Thyroid gland (tissue), 4 donors: ENCODE results near the gene INVS. TPM values are rescaled to one million over a fixed set of nuclear protein-coding genes. Genes with fewer than 3 reads are reported as not detected.

Experiments used
- DNase-seq, 2 donors: peaks; one replicate each; pipeline ENCODE4 v3.0.0-alpha.2; 2019
- H3K27ac ChIP-seq, 3 donors: fragments of 200-600 bp; sonication (generic); 1 replicate in 2 of 3; 2 replicates in 1 of 3; pipeline ENCODE4 v1.5.1; 2016 to 2019; ENCODE audit warnings: mild to moderate bottlenecking in 1 of 3, moderate library complexity in 1 of 3
- H3K27me3 ChIP-seq: fragments of 200-600 bp; sonication (generic); one replicate; pipeline ENCODE4 v1.5.1; 2019
- H3K36me3 ChIP-seq, 2 donors: fragments of 200-600 bp; sonication (generic); one replicate each; pipeline ENCODE4 v1.5.1; 2016 to 2019
- H3K4me1 ChIP-seq, 2 donors: fragments of 200-600 bp; sonication (generic); one replicate each; pipeline ENCODE4 v1.5.1; 2017 to 2019
- H3K4me3 ChIP-seq, 3 donors: fragments of 200-600 bp; sonication (generic); replicated peaks in 1 of 3; 1 replicate in 2 of 3; 2 replicates in 1 of 3; pipeline ENCODE4 v1.5.1; 2016; ENCODE audit warnings: mild to moderate bottlenecking in 1 of 3
- H3K9me3 ChIP-seq: fragments of 200-600 bp; sonication (generic); one replicate; pipeline ENCODE4 v1.5.1; 2017
- POLR2A ChIP-seq, 2 donors: fragments of 450-650 bp; IDR thresholded peaks; one replicate each; pipeline ENCODE4 v1.6.1; 2017; ENCODE audit warnings: antibody characterized with exemption in 2 of 2, mild to moderate bottlenecking in 2 of 2, moderate library complexity in 1 of 2
- WGBS, 2 donors: methylation state at CpG; one replicate each; pipeline ENCODE4 v1.1.5; 2017; 5-methylcytosine and 5-hydroxymethylcytosine counted together
- intact Hi-C: fragments of 100-400 bp; cut with DNase I; formaldehyde crosslinking; loops from one replicate; pipeline ENCODE4 v1.15.1; 2023
- total RNA-seq, 4 donors: library from RNA; depleted of rRNA; stranded (reverse); fragments of >200 nt; gene quantifications; one replicate each; pipeline ENCODE4 v1.2.3, GENCODE V29; 2016
- TF ChIP-seq, protein P1 (sequence below), 6 experiments: fragments of 200-600 bp in 3 of 6; fragments of 450-650 bp in 3 of 6; sonication (generic) in 3 of 6; IDR thresholded peaks; one replicate each; pipeline ENCODE4 v1.5.1; 2016 to 2019; ENCODE audit warnings: antibody characterized with exemption in 6 of 6, mild to moderate bottlenecking in 2 of 6, inconsistent platforms in 1 of 6, moderate library complexity in 1 of 6

Gene INVS
- total RNA-seq, 4 donors from 2014 or later, result 37.0 to 56.6 (median 45.6) TPM

DNA sequence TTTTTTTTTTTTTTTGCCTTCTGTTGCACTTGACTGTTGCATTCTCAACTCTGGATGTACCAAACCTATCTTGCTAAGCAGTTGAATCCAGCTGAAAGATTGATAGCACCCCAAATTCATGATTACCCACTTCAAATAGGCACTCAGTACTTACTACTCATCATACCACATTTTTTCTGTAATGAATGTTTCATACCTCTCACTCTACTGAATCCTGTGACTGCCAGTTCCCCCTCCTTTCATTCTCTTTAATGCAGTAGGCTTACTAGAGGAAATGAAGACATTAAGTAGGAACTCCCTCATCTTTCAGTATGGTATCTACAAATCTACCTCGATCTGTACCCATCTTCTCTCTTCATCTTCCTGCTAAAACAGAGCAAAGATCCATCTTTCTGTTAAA lies 6.8 kb downstream of the INVS start:
- Histone ChIP-seq H3K9me3 (no peaks in the 10 kb centered on the region), H3K36me3 (peaks cover 8 to 17% of the 10 kb centered on the region in 2 donors), H3K4me1 (peaks cover under 1 to 2% of the 10 kb centered on the region in 2 donors), H3K27ac (no peak overlapping the region), H3K27me3 (no peaks in the 10 kb centered on the region), H3K4me3 (no peak overlapping the region)
- intact Hi-C loops, result no loop called here
- no peak for TF ChIP-seq POLR2A (IDR thresholded peaks at IDR 0.05)
- TF ChIP-seq, protein P1, sequence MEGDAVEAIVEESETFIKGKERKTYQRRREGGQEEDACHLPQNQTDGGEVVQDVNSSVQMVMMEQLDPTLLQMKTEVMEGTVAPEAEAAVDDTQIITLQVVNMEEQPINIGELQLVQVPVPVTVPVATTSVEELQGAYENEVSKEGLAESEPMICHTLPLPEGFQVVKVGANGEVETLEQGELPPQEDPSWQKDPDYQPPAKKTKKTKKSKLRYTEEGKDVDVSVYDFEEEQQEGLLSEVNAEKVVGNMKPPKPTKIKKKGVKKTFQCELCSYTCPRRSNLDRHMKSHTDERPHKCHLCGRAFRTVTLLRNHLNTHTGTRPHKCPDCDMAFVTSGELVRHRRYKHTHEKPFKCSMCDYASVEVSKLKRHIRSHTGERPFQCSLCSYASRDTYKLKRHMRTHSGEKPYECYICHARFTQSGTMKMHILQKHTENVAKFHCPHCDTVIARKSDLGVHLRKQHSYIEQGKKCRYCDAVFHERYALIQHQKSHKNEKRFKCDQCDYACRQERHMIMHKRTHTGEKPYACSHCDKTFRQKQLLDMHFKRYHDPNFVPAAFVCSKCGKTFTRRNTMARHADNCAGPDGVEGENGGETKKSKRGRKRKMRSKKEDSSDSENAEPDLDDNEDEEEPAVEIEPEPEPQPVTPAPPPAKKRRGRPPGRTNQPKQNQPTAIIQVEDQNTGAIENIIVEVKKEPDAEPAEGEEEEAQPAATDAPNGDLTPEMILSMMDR (IDR thresholded peaks at IDR 0.05), result no peak
- DNase-seq, result no peak
- 0 to 2% methylated on average over 1 of the region's 1 CpG for WGBS, 2 donors

DNA sequence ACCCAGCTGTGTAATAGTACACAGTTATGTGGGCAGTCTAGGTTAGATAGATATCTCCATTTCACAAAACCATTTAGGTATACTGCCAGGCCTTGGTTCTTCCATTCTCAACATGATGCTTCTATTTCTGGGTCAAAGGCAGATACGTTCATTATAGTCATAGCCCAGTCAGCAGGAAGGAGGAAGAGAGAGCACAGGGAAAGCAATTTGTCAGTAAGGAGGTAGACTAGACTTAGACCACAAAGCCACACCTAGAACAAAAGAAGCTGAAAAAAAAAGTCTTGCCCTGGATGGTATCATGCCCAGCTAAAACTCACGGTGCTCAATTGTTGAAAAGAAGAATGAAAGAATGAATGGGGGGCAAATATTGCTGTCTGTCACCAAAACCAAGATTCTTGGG lies 7.6 kb downstream of the INVS start:
- no peak overlapping the region for H3K27ac ChIP-seq
- 92 to 95% methylated on average over 2 of the region's 2 CpGs for WGBS, 2 donors
- H3K4me1 ChIP-seq, result peaks cover 8% of the 10 kb centered on the region in 2 donors
- H3K4me3 ChIP-seq, result no peak overlapping the region
- no peaks in the 10 kb centered on the region for H3K27me3 ChIP-seq
- TF ChIP-seq, protein P1 (IDR thresholded peaks at IDR 0.05), result no peak
- no peak for TF ChIP-seq POLR2A (IDR thresholded peaks at IDR 0.05)
- no peak for DNase-seq
- intact Hi-C loops, result no loop called here
- no peaks in the 10 kb centered on the region for H3K9me3 ChIP-seq
- H3K36me3 ChIP-seq, result peaks cover 8 to 17% of the 10 kb centered on the region in 2 donors

DNA sequence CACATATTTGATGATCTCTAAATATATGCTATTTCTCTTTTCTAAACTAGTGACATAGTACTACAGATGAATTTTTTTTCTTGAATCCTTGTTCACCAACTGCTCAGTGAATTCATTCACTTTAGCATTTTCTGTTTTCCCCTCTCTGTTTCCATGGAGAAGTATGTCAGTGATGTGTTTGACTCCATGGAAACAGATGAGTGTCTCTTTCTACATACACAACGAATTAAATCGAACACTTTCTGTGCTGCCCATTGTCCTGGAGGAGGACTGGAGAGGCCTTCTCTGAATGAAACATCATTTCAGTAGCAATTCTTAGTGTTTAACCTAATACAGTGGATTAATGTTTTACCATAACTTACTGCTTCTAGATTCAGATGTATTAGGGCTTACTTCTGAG lies 9.5 kb downstream of the INVS start:
- Histone ChIP-seq H3K27me3 (no peaks in the 10 kb centered on the region), H3K4me1 (peaks cover 9 to 10% of the 10 kb centered on the region in 2 donors), H3K27ac (no peak overlapping the region), H3K4me3 (no peak overlapping the region), H3K36me3 (peaks cover 8 to 17% of the 10 kb centered on the region in 2 donors), H3K9me3 (no peaks in the 10 kb centered on the region)
- TF ChIP-seq, protein P1 (IDR thresholded peaks at IDR 0.05), result no peak
- TF ChIP-seq POLR2A (IDR thresholded peaks at IDR 0.05), result no peak
- intact Hi-C loops, result no loop called here
- DNase-seq, result no peak
- 50 to 74% methylated on average over 2 of the region's 2 CpGs for WGBS, 2 donors

DNA sequence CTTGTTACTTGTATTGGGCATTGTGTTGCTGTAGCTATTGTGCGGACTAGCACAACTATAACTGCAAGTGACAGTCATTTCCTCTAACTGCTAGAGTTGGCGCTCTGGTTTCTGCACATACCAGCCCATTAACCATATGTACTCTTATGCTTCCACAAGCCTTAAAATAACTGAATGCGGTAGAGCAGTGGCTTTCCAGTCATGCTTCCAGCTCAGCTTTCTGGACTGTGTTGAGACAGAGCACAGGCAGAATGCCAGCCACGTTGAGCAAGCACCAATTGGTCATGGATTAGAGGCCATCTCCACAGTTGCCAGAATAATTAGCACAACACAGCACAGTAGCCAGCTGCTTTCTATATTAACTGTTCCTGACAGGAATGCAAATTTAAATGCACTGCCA lies 12.2 kb downstream of the INVS start:
- Histone ChIP-seq H3K27me3 (no peaks in the 10 kb centered on the region), H3K4me3 (no peak overlapping the region), H3K4me1 (peaks cover 9 to 10% of the 10 kb centered on the region in 2 donors), H3K36me3 (peaks cover 5% of the 10 kb centered on the region in 2 donors), H3K27ac (peak overlapping the region in 1 of 3 donors; percentile 8), H3K9me3 (no peaks in the 10 kb centered on the region)
- peak; percentile 90 to 96 for DNase-seq
- 10 to 15% methylated on average over 4 of the region's 4 CpGs for WGBS, 2 donors
- intact Hi-C loops, result no loop called here
- no peak for TF ChIP-seq POLR2A (IDR thresholded peaks at IDR 0.05)
- TF ChIP-seq, protein P1 (IDR thresholded peaks at IDR 0.05), result no peak

DNA sequence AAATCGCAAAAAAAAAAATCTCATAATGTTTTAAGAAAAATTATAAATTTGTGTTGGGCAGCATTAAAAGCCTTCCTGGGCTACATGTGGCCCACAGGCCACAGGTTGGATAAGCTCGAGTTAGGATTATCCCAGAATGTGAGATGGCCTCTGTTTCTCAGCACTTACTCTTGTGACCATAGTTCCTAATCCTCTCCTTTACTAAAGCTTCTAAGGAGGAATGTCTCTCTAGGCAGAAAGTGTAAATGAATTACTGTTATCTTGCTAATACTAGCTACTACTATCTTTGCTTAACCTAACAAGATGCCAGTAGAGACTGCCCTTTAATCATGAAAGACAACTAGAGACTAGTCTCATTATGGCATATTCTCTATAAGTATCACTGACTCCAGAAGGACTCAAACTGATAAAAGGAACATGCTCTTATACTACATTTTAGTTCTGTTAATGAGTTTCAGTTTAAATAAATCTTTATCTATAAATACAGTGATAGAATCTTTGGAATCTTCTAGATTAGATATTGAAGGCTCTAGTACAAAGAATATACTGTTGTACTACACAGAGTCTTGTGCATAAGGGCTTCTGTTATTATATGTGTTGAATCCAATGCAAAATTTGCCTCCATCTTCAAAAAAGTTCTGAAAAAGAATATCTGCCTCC lies 13.8 kb downstream of the INVS start:
- TF ChIP-seq, protein P1 (IDR thresholded peaks at IDR 0.05), result no peak
- no peak for TF ChIP-seq POLR2A (IDR thresholded peaks at IDR 0.05)
- intact Hi-C loops, result no loop called here
- DNase-seq, result no peak
- H3K36me3 ChIP-seq, result no peaks in the 10 kb centered on the region
- no peak overlapping the region for H3K27ac ChIP-seq
- WGBS, 2 donors, result 93 to 96% methylated on average over 2 of the region's 2 CpGs
- H3K9me3 ChIP-seq, result no peaks in the 10 kb centered on the region
- peaks cover 9 to 10% of the 10 kb centered on the region in 2 donors for H3K4me1 ChIP-seq
- no peak overlapping the region for H3K4me3 ChIP-seq
- H3K27me3 ChIP-seq, result no peaks in the 10 kb centered on the region
